ENCODE data around the gene APMAP.

GRCh38 chr20:24939036-24939435, 53.5 kb downstream of the APMAP start:
- TF ChIP-seq CTCF (IDR thresholded peaks at IDR 0.05; ENCODE audit: insufficient read depth, low read length, poor library complexity, severe bottlenecking) (no peak), EZH2phosphoT487 (conservative IDR thresholded peaks at IDR 0.05; ENCODE audit: low read length) (no peak)
